GM10248 (cell line): ENCODE results near the gene HOXD12.

ENCODE experiments used
- CTCF ChIA-PET: fragments of 300-600 bp; sonication (Branson Sonifier 250); formaldehyde crosslinking; extraction: SDS; loops from one replicate; lab custom pipeline; 2021; ENCODE audit warnings: antibody characterized with exemption; lab: Yijun Ruan, JAX
- POLR2A ChIA-PET: fragments of 350-650 bp; sonication (Branson Sonifier 250); formaldehyde crosslinking; extraction: SDS; loops from one replicate; lab custom pipeline; 2020; ENCODE audit warnings: antibody characterized with exemption; lab: Yijun Ruan, JAX
- DNase-seq: peaks from one replicate; pipeline ENCODE4 v3.0.0; 2012; ENCODE audit errors: extremely low spot score
- TF ChIP-seq, protein P1 (sequence below): IDR thresholded peaks from 2 replicates; pipeline ENCODE4 v1.5.1; 2012; ENCODE audit warnings: mild to moderate bottlenecking, low read depth; ENCODE audit errors: extremely low read depth, missing control alignments, control extremely low read depth

HOXD12 gene

DNA sequence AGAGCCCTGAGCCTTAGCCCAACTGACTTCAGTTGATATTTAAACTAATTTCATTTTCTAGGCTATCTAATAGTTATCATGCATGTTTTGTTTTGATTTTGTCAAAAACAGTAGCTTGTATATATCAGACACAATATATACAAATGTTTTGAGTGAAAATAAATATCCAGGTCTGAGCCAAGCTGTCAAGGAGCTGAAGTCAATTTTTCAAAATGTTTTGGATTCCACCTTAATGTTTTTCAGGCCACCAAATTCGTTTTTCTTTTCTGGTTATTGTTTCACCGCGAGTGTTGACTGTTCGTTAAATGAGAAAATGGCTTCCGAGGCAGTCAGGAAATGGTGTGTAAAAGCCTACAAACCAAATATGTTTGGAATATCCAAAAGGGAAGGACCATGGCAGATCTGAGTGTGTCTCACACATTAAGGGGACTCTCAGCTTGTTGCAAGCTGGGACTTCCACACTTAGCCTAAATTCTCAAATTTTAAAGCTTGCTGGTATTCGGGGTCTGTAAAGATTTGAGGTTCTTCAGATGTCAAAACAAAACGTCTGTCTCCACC lies 2.8 kb downstream of the HOXD12 start:
- ChIA-PET POLR2A (no interaction called here), CTCF (interaction anchor here (1.0 to 1.7 kb wide), 3 partner anchors 8 to 412 kb away, joined by 3 to 6 read pairs (median 4); no protein-coding TSS in a partner anchor)
- DNase-seq = no peak
- TF ChIP-seq, protein P1, sequence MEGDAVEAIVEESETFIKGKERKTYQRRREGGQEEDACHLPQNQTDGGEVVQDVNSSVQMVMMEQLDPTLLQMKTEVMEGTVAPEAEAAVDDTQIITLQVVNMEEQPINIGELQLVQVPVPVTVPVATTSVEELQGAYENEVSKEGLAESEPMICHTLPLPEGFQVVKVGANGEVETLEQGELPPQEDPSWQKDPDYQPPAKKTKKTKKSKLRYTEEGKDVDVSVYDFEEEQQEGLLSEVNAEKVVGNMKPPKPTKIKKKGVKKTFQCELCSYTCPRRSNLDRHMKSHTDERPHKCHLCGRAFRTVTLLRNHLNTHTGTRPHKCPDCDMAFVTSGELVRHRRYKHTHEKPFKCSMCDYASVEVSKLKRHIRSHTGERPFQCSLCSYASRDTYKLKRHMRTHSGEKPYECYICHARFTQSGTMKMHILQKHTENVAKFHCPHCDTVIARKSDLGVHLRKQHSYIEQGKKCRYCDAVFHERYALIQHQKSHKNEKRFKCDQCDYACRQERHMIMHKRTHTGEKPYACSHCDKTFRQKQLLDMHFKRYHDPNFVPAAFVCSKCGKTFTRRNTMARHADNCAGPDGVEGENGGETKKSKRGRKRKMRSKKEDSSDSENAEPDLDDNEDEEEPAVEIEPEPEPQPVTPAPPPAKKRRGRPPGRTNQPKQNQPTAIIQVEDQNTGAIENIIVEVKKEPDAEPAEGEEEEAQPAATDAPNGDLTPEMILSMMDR = no peak

GRCh38 chr2:176103194-176103593 lies 3.6 kb downstream of the HOXD12 start:
- no peak for DNase-seq
- ChIA-PET POLR2A (no interaction called here), CTCF (interaction anchor here (1.4 to 1.8 kb wide), 3 partner anchors 11 to 413 kb away, joined by 4 to 6 read pairs (median 6); no protein-coding TSS in a partner anchor)
- TF ChIP-seq, protein P1 = no peak

DNA sequence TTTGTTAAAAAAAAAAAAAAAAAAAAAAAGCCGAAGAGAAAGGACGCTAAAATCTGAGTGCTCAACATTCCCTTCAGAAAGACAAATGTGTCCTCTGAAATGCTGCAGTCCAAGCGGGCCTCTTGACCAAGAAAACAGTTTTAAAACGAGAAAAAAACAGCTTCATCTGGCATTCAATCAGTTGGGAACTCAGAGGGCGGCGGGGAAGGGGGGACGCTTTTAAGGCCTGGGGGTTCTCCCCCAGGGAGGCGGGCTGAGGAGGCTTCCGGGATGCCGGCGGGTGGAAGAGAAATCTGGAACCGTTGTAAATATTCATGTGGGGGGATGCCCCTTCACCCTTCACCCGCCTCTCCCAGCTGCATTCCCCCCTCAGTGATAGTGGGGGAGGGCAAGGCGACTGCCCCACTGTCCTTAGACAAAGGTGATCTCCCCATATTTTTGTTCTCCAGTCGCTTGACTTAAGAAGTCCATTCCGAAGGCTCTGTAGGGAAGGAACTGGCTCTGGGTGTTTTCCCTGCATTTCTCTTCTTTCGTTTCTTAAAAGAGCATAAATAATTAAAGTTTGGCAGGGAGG lies 4.2 kb downstream of the HOXD12 start:
- ChIA-PET POLR2A (no interaction called here), CTCF (interaction anchor here (0.9 to 1.8 kb wide), 3 partner anchors 10 to 548 kb away, joined by 3 to 6 read pairs (median 4); no protein-coding TSS in a partner anchor)
- TF ChIP-seq, protein P1 = no peak
- no peak for DNase-seq

DNA sequence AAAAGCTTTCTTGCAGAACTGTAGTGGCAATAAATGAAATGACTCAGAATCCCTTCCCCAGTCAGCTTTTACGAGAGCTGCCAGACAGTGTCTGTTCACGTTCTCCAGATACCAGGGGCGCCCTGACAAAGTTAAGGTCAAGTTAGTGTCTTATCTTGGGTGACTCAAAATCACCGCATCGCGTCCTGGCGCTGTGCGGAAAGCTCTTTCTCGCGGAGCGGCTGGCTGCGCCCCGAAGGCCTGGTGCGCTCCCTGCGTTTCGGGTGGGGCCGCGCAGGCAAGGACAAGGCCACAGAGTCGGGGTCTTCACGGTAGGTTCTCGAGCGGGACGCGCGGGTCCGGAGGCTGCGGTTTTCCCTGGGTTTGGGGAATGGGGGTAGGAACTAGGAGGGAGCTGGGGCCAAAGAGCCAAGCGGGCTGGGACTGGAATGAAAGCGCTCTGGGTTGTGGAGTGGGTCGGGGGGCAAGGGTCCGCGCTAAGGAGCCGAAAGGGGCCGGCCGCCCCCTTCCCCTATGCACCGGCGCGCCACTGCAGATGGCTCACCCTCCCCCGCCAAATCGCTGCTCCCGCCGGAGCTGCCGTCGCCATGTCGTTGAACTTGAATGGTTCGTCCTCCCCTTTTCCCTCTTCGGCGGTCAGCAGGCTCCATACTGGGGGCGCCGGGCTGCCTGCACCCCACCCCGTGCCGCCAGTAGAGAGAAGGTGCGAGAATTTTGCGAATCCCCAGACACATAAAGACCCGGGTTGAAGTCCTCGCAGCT lies 4.9 kb downstream of the HOXD12 start:
- TF ChIP-seq, protein P1 = no peak
- ChIA-PET CTCF (interaction anchor here (0.9 to 1.8 kb wide), 4 partner anchors 10 to 548 kb away, joined by 3 to 6 read pairs (median 4); no protein-coding TSS in a partner anchor), POLR2A (no interaction called here)
- no peak for DNase-seq

DNA sequence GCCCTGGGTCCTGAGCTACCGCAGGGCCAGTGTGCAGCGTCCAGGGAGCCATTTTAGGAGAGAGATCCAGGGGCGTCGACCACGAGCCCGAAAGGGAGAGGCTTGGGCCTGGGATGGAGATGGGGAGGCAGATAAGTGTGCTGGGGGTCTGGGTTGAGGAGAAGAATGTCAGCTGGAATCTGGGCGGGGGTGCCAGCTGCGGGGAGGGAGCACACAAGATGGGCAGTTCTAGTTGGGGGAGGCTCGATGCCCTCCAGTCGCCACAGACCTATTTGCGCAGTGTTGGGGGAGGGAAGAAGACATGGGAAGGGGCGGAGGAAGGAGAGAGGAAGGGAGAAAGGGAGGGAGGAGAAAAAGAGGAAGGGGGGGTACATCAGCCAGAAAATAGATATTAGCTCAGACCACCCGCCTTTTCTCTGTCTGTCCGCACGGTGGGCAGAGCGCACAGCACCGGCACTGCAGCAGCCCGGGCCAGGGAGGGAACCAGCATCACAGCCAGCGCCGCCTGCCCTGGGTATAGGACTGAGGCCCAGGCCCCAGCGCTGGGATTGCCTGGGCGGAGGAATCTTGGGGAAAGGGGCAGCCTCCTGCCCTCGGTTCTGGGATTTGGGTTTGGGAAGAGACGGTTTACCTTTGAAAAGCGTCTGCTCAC lies 5.6 kb downstream of the HOXD12 start:
- no peak for DNase-seq
- POLR2A ChIA-PET = no interaction called here
- CTCF ChIA-PET = interaction anchor here (0.9 kb wide), 1 partner anchor 449 kb away, joined by 3 read pairs; no protein-coding TSS in a partner anchor
- TF ChIP-seq, protein P1 = no peak

GRCh38 chr2:176105730-176106580 lies 6.4 kb downstream of the HOXD12 start:
- POLR2A ChIA-PET = no interaction called here
- TF ChIP-seq, protein P1 = no peak
- DNase-seq = no peak
- CTCF ChIA-PET = no interaction called here
